ENCODE measurements around the gene STXBP5. TPM values are rescaled to one million over a fixed set of nuclear protein-coding genes. Genes with fewer than 3 reads are reported as not detected.

The STXBP5 gene
- total RNA-seq (32.4 TPM), polyA plus RNA-seq (1 to 10 TPM; 1.9 to 3.6 (median 2.9) TPM)

GRCh38 chr6:147204060-147204785 lies at the start of gene STXBP5:
Gene STXBP5, plus strand, starts transcription at chr6:147204417. Its CDS starts 116 bp downstream, at chr6:147204533.
- ATAC-seq (ENCODE audit: low read depth in 2 of 2) (peak; percentile 9 to 14), DNase-seq (peak; percentile 30 to 69 (median 50))
- Histone ChIP-seq H3K27ac (ENCODE audit: insufficient read depth, low read length, poor library complexity, severe bottlenecking) (peak within 1 kb of the TSS; percentile 95), H3K27me3 (ENCODE audit: control insufficient read depth, insufficient read depth, low read length) (no peaks in the 10 kb centered on the region), H3K4me3 (ENCODE audit: low read depth, low read length) (peak within 1 kb of the TSS; percentile 94), H3K9me3 (ENCODE audit: control insufficient read depth in 2 of 2, low read length in 2 of 2) (no peaks in the 10 kb centered on the region), H3K4me1 (ENCODE audit: control insufficient read depth, insufficient read depth, low read length, poor library complexity, severe bottlenecking) (peaks cover 39% of the 10 kb centered on the region), H3K36me3 (ENCODE audit: control insufficient read depth, insufficient read depth, low read length) (no peaks in the 10 kb centered on the region)
- Mint-ChIP-seq H3K9me3 (no peaks in the 10 kb centered on the region), H3K4me1 (peaks cover 26 to 53% (median 43%) of the 10 kb centered on the region in 4 donors), H3K4me3 (peak within 1 kb of the TSS; percentile 94 to 100 (median 99)), H3K27me3 (peaks cover 6% of the 10 kb centered on the region), H3K36me3 (no peaks in the 10 kb centered on the region), H3K27ac (peak within 1 kb of the TSS; percentile 98 to 99 (median 99))

DNA sequence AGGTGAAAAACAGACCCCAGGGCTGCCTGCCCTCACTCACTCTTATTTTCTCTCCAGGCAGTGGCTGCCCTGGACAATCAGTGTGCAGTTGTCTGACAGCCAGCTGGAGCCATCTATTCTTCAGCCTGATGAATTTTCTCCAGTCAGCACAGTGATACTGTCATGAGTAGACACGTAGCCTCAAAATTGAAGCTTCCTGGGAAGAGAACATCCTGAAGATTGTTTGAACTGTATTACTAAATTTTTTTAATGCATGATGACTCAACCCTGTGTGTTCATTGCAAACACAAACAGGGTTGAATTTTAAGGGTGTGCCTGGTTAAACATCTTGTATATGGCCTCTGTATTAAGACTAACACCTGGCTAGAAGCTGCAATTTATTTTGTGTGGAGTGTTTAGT lies 49.8 kb upstream of the STXBP5 start:
- H3K36me3 ChIP-seq (ENCODE audit: control insufficient read depth, insufficient read depth, low read length): no peaks in the 10 kb centered on the region
- H3K4me3 Mint-ChIP-seq: no peak overlapping the region
- H3K27me3 ChIP-seq (ENCODE audit: control insufficient read depth, insufficient read depth, low read length): no peaks in the 10 kb centered on the region
- no peaks in the 10 kb centered on the region for H3K9me3 ChIP-seq (ENCODE audit: control insufficient read depth in 2 of 2, low read length in 2 of 2)
- no peaks in the 10 kb centered on the region for H3K36me3 Mint-ChIP-seq
- no peak overlapping the region for H3K27ac Mint-ChIP-seq
- no peak for DNase-seq
- no peaks in the 10 kb centered on the region for H3K4me1 ChIP-seq (ENCODE audit: control insufficient read depth, insufficient read depth, low read length, poor library complexity, severe bottlenecking)
- no peak overlapping the region for H3K4me3 ChIP-seq (ENCODE audit: low read depth, low read length)
- no peak overlapping the region for H3K27ac ChIP-seq (ENCODE audit: insufficient read depth, low read length, poor library complexity, severe bottlenecking)
- peaks cover 4% of the 10 kb centered on the region for H3K27me3 Mint-ChIP-seq
- no peak for ATAC-seq (ENCODE audit: low read depth in 2 of 2)
- H3K9me3 Mint-ChIP-seq: peaks cover 0 to 3% (median 0%) of the 10 kb centered on the region in 7 donors
- peaks cover 0 to 4% (median 0%) of the 10 kb centered on the region in 4 donors for H3K4me1 Mint-ChIP-seq

DNA sequence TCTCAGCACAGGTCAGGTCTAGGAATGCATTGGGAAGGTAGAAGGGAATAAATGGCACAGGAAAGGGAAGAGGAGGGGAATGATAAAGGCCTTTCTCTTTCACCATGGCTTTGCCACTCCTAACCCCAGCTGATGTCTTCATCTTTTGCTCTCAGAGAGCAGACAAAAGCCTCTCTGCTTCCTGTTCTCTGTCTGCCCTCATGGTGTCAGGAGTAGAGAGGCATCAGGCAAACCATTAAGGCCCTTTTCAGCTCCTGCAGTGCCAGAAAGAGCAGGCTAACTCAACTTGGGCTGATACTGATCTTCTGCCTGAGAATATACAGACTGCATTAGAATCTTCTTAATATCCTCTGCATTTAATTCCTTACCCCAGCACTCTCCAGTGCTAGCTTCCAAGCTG lies 48.0 kb upstream of the STXBP5 start:
- H3K4me1 ChIP-seq (ENCODE audit: control insufficient read depth, insufficient read depth, low read length, poor library complexity, severe bottlenecking): no peaks in the 10 kb centered on the region
- Mint-ChIP-seq H3K4me1 (no peaks in the 10 kb centered on the region), H3K27me3 (peaks cover 6% of the 10 kb centered on the region), H3K9me3 (no peaks in the 10 kb centered on the region), H3K27ac (peak overlapping the region in 1 of 3 donors; percentile 66), H3K36me3 (no peaks in the 10 kb centered on the region), H3K4me3 (no peak overlapping the region)
- DNase-seq: no peak
- ATAC-seq (ENCODE audit: low read depth in 2 of 2): no peak
- peaks cover 3% of the 10 kb centered on the region for H3K27me3 ChIP-seq (ENCODE audit: control insufficient read depth, insufficient read depth, low read length)
- no peaks in the 10 kb centered on the region for H3K36me3 ChIP-seq (ENCODE audit: control insufficient read depth, insufficient read depth, low read length)
- H3K9me3 ChIP-seq (ENCODE audit: control insufficient read depth in 2 of 2, low read length in 2 of 2): no peaks in the 10 kb centered on the region
- no peak overlapping the region for H3K4me3 ChIP-seq (ENCODE audit: low read depth, low read length)
- H3K27ac ChIP-seq (ENCODE audit: insufficient read depth, low read length, poor library complexity, severe bottlenecking): no peak overlapping the region

DNA sequence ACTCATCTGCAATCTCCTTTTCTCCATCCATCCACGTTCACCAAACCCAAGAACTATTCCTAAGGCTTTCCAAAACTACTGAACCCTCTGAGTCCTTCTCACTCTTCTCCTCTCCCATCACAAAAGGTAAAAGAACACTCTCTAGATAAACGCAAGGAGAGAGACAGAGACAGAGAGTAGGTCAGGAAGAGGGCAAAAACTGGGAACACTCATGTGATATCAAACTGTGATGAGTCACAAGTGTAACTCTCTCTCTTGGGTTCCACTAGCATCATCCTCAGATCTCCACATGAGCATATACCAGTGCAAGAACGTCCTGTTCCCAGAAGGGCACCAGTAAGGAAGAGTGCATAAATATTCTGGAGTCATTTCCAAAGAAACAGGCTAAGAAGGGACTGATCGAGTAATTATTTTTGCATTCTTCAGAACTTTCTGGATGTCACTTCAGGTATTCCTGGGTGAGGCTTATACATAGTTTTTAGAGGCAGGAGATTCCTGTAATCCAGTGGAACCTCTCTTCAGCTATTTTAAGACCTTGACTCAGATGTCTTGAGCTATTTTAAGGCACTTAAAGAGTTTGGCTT lies 47.3 kb upstream of the STXBP5 start:
- no peaks in the 10 kb centered on the region for H3K4me1 Mint-ChIP-seq
- H3K9me3 Mint-ChIP-seq: no peaks in the 10 kb centered on the region
- peaks cover 8% of the 10 kb centered on the region for H3K27me3 Mint-ChIP-seq
- no peak overlapping the region for H3K4me3 ChIP-seq (ENCODE audit: low read depth, low read length)
- no peaks in the 10 kb centered on the region for H3K36me3 ChIP-seq (ENCODE audit: control insufficient read depth, insufficient read depth, low read length)
- H3K27ac Mint-ChIP-seq: no peak overlapping the region
- DNase-seq: no peak
- H3K4me3 Mint-ChIP-seq: no peak overlapping the region
- H3K4me1 ChIP-seq (ENCODE audit: control insufficient read depth, insufficient read depth, low read length, poor library complexity, severe bottlenecking): no peaks in the 10 kb centered on the region
- H3K36me3 Mint-ChIP-seq: no peaks in the 10 kb centered on the region
- peaks cover 3% of the 10 kb centered on the region for H3K27me3 ChIP-seq (ENCODE audit: control insufficient read depth, insufficient read depth, low read length)
- H3K27ac ChIP-seq (ENCODE audit: insufficient read depth, low read length, poor library complexity, severe bottlenecking): no peak overlapping the region
- H3K9me3 ChIP-seq (ENCODE audit: control insufficient read depth in 2 of 2, low read length in 2 of 2): no peaks in the 10 kb centered on the region
- no peak for ATAC-seq (ENCODE audit: low read depth in 2 of 2)

GRCh38 chr6:147157930-147158329 lies 46.3 kb upstream of the STXBP5 start:
- no peaks in the 10 kb centered on the region for H3K36me3 ChIP-seq (ENCODE audit: control insufficient read depth, insufficient read depth, low read length)
- no peaks in the 10 kb centered on the region for H3K9me3 ChIP-seq (ENCODE audit: control insufficient read depth in 2 of 2, low read length in 2 of 2)
- no peaks in the 10 kb centered on the region for H3K4me1 ChIP-seq (ENCODE audit: control insufficient read depth, insufficient read depth, low read length, poor library complexity, severe bottlenecking)

GRCh38 chr6:147158881-147159280 lies 45.3 kb upstream of the STXBP5 start:
- ATAC-seq (ENCODE audit: low read depth in 2 of 2): no peak
- DNase-seq: no peak
- Mint-ChIP-seq H3K4me3 (no peak overlapping the region), H3K36me3 (no peaks in the 10 kb centered on the region), H3K9me3 (peaks cover 0 to 2% (median 0%) of the 10 kb centered on the region in 7 donors), H3K27ac (no peak overlapping the region), H3K27me3 (peaks cover 4% of the 10 kb centered on the region), H3K4me1 (no peaks in the 10 kb centered on the region)
- Histone ChIP-seq H3K4me1 (ENCODE audit: control insufficient read depth, insufficient read depth, low read length, poor library complexity, severe bottlenecking) (no peaks in the 10 kb centered on the region), H3K27ac (ENCODE audit: insufficient read depth, low read length, poor library complexity, severe bottlenecking) (no peak overlapping the region), H3K36me3 (ENCODE audit: control insufficient read depth, insufficient read depth, low read length) (no peaks in the 10 kb centered on the region), H3K9me3 (ENCODE audit: control insufficient read depth in 2 of 2, low read length in 2 of 2) (no peaks in the 10 kb centered on the region), H3K27me3 (ENCODE audit: control insufficient read depth, insufficient read depth, low read length) (peaks cover 5% of the 10 kb centered on the region), H3K4me3 (ENCODE audit: low read depth, low read length) (no peak overlapping the region)

More at GRCh38 chr6:147157930-147158329, 46.3 kb upstream of the STXBP5 start:
- DNase-seq (no peak), ATAC-seq (ENCODE audit: low read depth in 2 of 2) (no peak)
- Mint-ChIP-seq H3K9me3 (no peaks in the 10 kb centered on the region), H3K4me1 (no peaks in the 10 kb centered on the region), H3K36me3 (no peaks in the 10 kb centered on the region), H3K27ac (no peak overlapping the region), H3K27me3 (peaks cover 4% of the 10 kb centered on the region), H3K4me3 (no peak overlapping the region)
- Histone ChIP-seq H3K27me3 (ENCODE audit: control insufficient read depth, insufficient read depth, low read length) (peaks cover 5% of the 10 kb centered on the region), H3K27ac (ENCODE audit: insufficient read depth, low read length, poor library complexity, severe bottlenecking) (no peak overlapping the region), H3K4me3 (ENCODE audit: low read depth, low read length) (no peak overlapping the region)

GRCh38 chr6:147159536-147160374 lies 44.5 kb upstream of the STXBP5 start:
- no peak for DNase-seq
- Histone ChIP-seq H3K9me3 (ENCODE audit: control insufficient read depth in 2 of 2, low read length in 2 of 2) (no peaks in the 10 kb centered on the region), H3K27ac (ENCODE audit: insufficient read depth, low read length, poor library complexity, severe bottlenecking) (no peak overlapping the region), H3K27me3 (ENCODE audit: control insufficient read depth, insufficient read depth, low read length) (peaks cover 5% of the 10 kb centered on the region), H3K36me3 (ENCODE audit: control insufficient read depth, insufficient read depth, low read length) (no peaks in the 10 kb centered on the region), H3K4me3 (ENCODE audit: low read depth, low read length) (no peak overlapping the region), H3K4me1 (ENCODE audit: control insufficient read depth, insufficient read depth, low read length, poor library complexity, severe bottlenecking) (no peaks in the 10 kb centered on the region)
- Mint-ChIP-seq H3K36me3 (no peaks in the 10 kb centered on the region), H3K9me3 (peaks cover 0 to 2% (median 0%) of the 10 kb centered on the region in 7 donors), H3K27ac (peak overlapping the region in 1 of 3 donors; percentile 32), H3K4me1 (no peaks in the 10 kb centered on the region), H3K4me3 (no peak overlapping the region), H3K27me3 (peaks cover 4% of the 10 kb centered on the region)
- no peak for ATAC-seq (ENCODE audit: low read depth in 2 of 2)

All from CD4-positive, CD25-positive, alpha-beta regulatory T cell (primary cell).